Body of pancreas (tissue), 4 donors: ENCODE measurements around the gene SLC12A6. TPM values are rescaled to one million over a fixed set of nuclear protein-coding genes. Genes with fewer than 3 reads are reported as not detected.

Experiments
- ATAC-seq: fragments of 150-250 bp; one replicate; pipeline ENCODE4 v1.9.1; 2016
- DNase-seq, 4 donors: peaks; one replicate each; pipeline ENCODE4 v3.0.0-alpha.2; 2019
- H3K27ac ChIP-seq, 4 donors: fragments of 200-600 bp; sonication (generic); 1 replicate in 3 of 4; 2 replicates in 1 of 4; pipeline versions ENCODE4 v1.5.1 to v1.6.1; 2016 to 2019; ENCODE audit warnings: mild to moderate bottlenecking in 1 of 4, mixed read lengths in 1 of 4, moderate library complexity in 1 of 4
- H3K27me3 ChIP-seq, 2 donors: fragments of 200-600 bp; sonication (generic); one replicate each; pipeline ENCODE4 v1.6.0; 2016; ENCODE audit warnings: mild to moderate bottlenecking in 1 of 2
- H3K36me3 ChIP-seq, 2 donors: fragments of 200-600 bp; sonication (generic); replicated peaks in 1 of 2; 2 replicates each; pipeline ENCODE4 v1.5.1; 2016; ENCODE audit warnings: low read depth in 2 of 2; ENCODE audit not compliant: insufficient read depth in 1 of 2
- H3K4me1 ChIP-seq: fragments of 200-600 bp; sonication (generic); one replicate; pipeline ENCODE4 v1.6.0; 2016
- H3K4me3 ChIP-seq, 2 donors: fragments of 200-600 bp; sonication (generic); 1 replicate in 1 of 2; 2 replicates in 1 of 2; pipeline ENCODE4 v1.5.1; 2016 to 2019
- H3K9me3 ChIP-seq, 3 donors: fragments of 200-600 bp; sonication (generic); 1 replicate in 2 of 3; 2 replicates in 1 of 3; pipeline ENCODE4 v1.5.1; 2016
- POLR2A ChIP-seq, 3 donors: fragments of 450-650 bp; IDR thresholded peaks; one replicate each; pipeline ENCODE4 v1.6.1; 2016; ENCODE audit warnings: antibody characterized with exemption in 3 of 3, mild to moderate bottlenecking in 2 of 3
- WGBS, 2 donors: methylation state at CpG; one replicate each; pipeline ENCODE4 v1.1.5; 2017; 5-methylcytosine and 5-hydroxymethylcytosine counted together
- intact Hi-C: fragments of 100-400 bp; cut with DNase I; formaldehyde crosslinking; loops from one replicate; pipeline ENCODE4 v1.15.1; 2023
- total RNA-seq, 2 donors: library from RNA; depleted of rRNA; stranded (reverse); fragments of >200 nt; gene quantifications; one replicate each; pipeline ENCODE4 v1.1.0, GENCODE V29; 2016
- TF ChIP-seq, protein P1 (sequence below), 7 experiments: fragments of 450-650 bp in 4 of 7; fragments of 200-600 bp in 3 of 7; sonication (generic) in 3 of 7; IDR thresholded peaks; one replicate each; pipeline ENCODE4 v1.5.1; 2016 to 2019; ENCODE audit warnings: antibody characterized with exemption in 7 of 7

SLC12A6 gene
- total RNA-seq, 2 donors from 2014 or later = 15.0 to 16.2 TPM

- ATAC-seq (no peak), DNase-seq (no peak)
- Histone ChIP-seq H3K36me3 (no peaks in the 10 kb centered on the region), H3K4me1 (no peaks in the 10 kb centered on the region), H3K27ac (no peak overlapping the region), H3K27me3 (no peaks in the 10 kb centered on the region), H3K9me3 (no peaks in the 10 kb centered on the region), H3K4me3 (no peak overlapping the region)
- 82 to 100% methylated on average over 2 to 8 of the region's 8 CpGs for WGBS, 2 donors
- TF ChIP-seq, protein P1, sequence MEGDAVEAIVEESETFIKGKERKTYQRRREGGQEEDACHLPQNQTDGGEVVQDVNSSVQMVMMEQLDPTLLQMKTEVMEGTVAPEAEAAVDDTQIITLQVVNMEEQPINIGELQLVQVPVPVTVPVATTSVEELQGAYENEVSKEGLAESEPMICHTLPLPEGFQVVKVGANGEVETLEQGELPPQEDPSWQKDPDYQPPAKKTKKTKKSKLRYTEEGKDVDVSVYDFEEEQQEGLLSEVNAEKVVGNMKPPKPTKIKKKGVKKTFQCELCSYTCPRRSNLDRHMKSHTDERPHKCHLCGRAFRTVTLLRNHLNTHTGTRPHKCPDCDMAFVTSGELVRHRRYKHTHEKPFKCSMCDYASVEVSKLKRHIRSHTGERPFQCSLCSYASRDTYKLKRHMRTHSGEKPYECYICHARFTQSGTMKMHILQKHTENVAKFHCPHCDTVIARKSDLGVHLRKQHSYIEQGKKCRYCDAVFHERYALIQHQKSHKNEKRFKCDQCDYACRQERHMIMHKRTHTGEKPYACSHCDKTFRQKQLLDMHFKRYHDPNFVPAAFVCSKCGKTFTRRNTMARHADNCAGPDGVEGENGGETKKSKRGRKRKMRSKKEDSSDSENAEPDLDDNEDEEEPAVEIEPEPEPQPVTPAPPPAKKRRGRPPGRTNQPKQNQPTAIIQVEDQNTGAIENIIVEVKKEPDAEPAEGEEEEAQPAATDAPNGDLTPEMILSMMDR (IDR thresholded peaks at IDR 0.05) = no peak
- TF ChIP-seq POLR2A (IDR thresholded peaks at IDR 0.05) = no peak
- intact Hi-C loops = no loop called here
Measured at GRCh38 chr15:34373951-34374350, 36.4 kb upstream of the SLC12A6 start.

GRCh38 chr15:34370643-34371042 is 33.1 kb upstream of the SLC12A6 start:
- no peak for TF ChIP-seq POLR2A (IDR thresholded peaks at IDR 0.05)
- Histone ChIP-seq H3K4me3 (no peak overlapping the region), H3K27ac (no peak overlapping the region), H3K36me3 (no peaks in the 10 kb centered on the region), H3K9me3 (no peaks in the 10 kb centered on the region), H3K4me1 (peaks cover 17% of the 10 kb centered on the region), H3K27me3 (no peaks in the 10 kb centered on the region)
- DNase-seq (no peak), ATAC-seq (no peak)
- intact Hi-C loops = no loop called here
- WGBS, 2 donors = 38 to 58% methylated on average over 2 of the region's 2 CpGs

- no peaks in the 10 kb centered on the region for H3K36me3 ChIP-seq
- DNase-seq = no peak
- ATAC-seq = no peak
- no peaks in the 10 kb centered on the region for H3K9me3 ChIP-seq
- 51 to 60% methylated on average over 2 of the region's 2 CpGs for WGBS, 2 donors
- intact Hi-C loops = no loop called here
- no peak overlapping the region for H3K4me3 ChIP-seq
- no peak overlapping the region for H3K27ac ChIP-seq
- H3K27me3 ChIP-seq = no peaks in the 10 kb centered on the region
- no peak for TF ChIP-seq POLR2A (IDR thresholded peaks at IDR 0.05)
- TF ChIP-seq, protein P1 (IDR thresholded peaks at IDR 0.05) = no peak
- H3K4me1 ChIP-seq = peaks cover 20% of the 10 kb centered on the region
Measured at GRCh38 chr15:34370129-34370528, 32.5 kb upstream of the SLC12A6 start.

- ATAC-seq = peak; percentile 93
- Histone ChIP-seq H3K4me3 (peak within 1 kb of the TSS; percentile 86 to 90), H3K27me3 (no peaks in the 10 kb centered on the region), H3K36me3 (no peaks in the 10 kb centered on the region), H3K27ac (peak within 1 kb of the TSS; percentile 74 to 96 (median 92)), H3K9me3 (no peaks in the 10 kb centered on the region), H3K4me1 (peaks cover 20% of the 10 kb centered on the region)
- TF ChIP-seq, protein P1 (IDR thresholded peaks at IDR 0.05) = peak; percentile 87 to 98 (median 94)
- peak; percentile 56 to 80 (median 76) for TF ChIP-seq POLR2A (IDR thresholded peaks at IDR 0.05)
- 0% methylated on average over 20 to 80 of the region's 80 CpGs for WGBS, 2 donors
- peak; percentile 84 to 89 (median 86) for DNase-seq
- intact Hi-C loops = loop anchor here (10.0 kb wide), 1 partner anchor 303 kb away; no protein-coding TSS in a partner anchor
Measured at GRCh38 chr15:34367101-34368081, 29.8 kb upstream of the SLC12A6 start, which contains the start of gene LPCAT4. Gene LPCAT4, minus strand, starts transcription at chr15:34367196. Its CDS starts 96 bp downstream, at chr15:34367100.
